K562 (cell line): ENCODE data around the gene HSPA1L. TPM values are rescaled to one million over a fixed set of nuclear protein-coding genes. Genes with fewer than 3 reads are reported as not detected.
A peak's percentile ranks its signal among the peaks of the same experiment; 100 is the strongest.

Experiments
- ATF2 ChIP-seq: sonication (generic); formaldehyde crosslinking; IDR thresholded peaks from 2 replicates; pipeline ENCODE4 v1.8.1; 2022; ENCODE audit warnings: missing genetic modification reagents
- ATF4 ChIP-seq: fragments of 450-650 bp; formaldehyde crosslinking; IDR thresholded peaks from 2 replicates; pipeline ENCODE4 v1.4.0; 2022; ENCODE audit warnings: mild to moderate bottlenecking, moderate library complexity
- BCLAF1 ChIP-seq, 2 experiments: fragments of 450-650 bp in 1 of 2; IDR thresholded peaks; 2 replicates each; pipeline ENCODE4 v1.6.1; 2011 to 2017; ENCODE audit warnings: low read depth in 2 of 2, antibody characterized with exemption in 1 of 2, borderline replicate concordance in 1 of 2, low read length in 1 of 2, mild to moderate bottlenecking in 1 of 2, mixed read lengths in 1 of 2; ENCODE audit not compliant: control insufficient read depth in 1 of 2
- CHD2 ChIP-seq: IDR thresholded peaks from 2 replicates; pipeline ENCODE4 v1.6.1; 2011; ENCODE audit warnings: low read depth, low read length
- ETS1 ChIP-seq: conservative IDR thresholded peaks from 2 replicates; pipeline ENCODE4 v1.6.1; 2011; ENCODE audit warnings: low read depth, mild to moderate bottlenecking, low read length; ENCODE audit not compliant: control insufficient read depth
- FOXK2 ChIP-seq, 2 experiments: fragments of 450-650 bp; IDR thresholded peaks in 1 of 2; conservative IDR thresholded peaks in 1 of 2; 2 replicates each; pipeline ENCODE4 v1.6.1; 2016; ENCODE audit warnings: low read depth in 2 of 2, mild to moderate bottlenecking in 1 of 2
- JUND ChIP-seq, 2 experiments: IDR thresholded peaks; 2 replicates in 1 of 2; 3 replicates in 1 of 2; pipeline ENCODE4 v1.6.1; 2011; ENCODE audit warnings: borderline replicate concordance in 2 of 2, low read depth in 2 of 2, low read length in 2 of 2, improper control_type of control experiment in 1 of 2, missing biosample characterization in 1 of 2, missing genetic modification characterization in 1 of 2, missing genetic modification reagents in 1 of 2
- KLF13 ChIP-seq: fragments of 450-650 bp; IDR thresholded peaks from 2 replicates; pipeline ENCODE4 v1.6.1; 2016; ENCODE audit warnings: missing genetic modification characterization, low read depth, mild to moderate bottlenecking, missing compliant biosample characterization, moderate library complexity, borderline replicate concordance
- LEF1 ChIP-seq: fragments of 450-650 bp; IDR thresholded peaks from 2 replicates; pipeline ENCODE4 v1.6.1; 2016; ENCODE audit warnings: mild to moderate bottlenecking
- MIER1 ChIP-seq: fragments of 450-650 bp; IDR thresholded peaks from 2 replicates; pipeline ENCODE4 v1.6.1; 2016; ENCODE audit warnings: antibody characterized with exemption, mild to moderate bottlenecking, low read depth
- NFRKB ChIP-seq: fragments of 450-650 bp; IDR thresholded peaks from 2 replicates; pipeline ENCODE4 v1.6.1; 2016; ENCODE audit warnings: low read depth
- RBBP5 ChIP-seq: fragments of 200-600 bp; sonication (generic); IDR thresholded peaks from 2 replicates; pipeline ENCODE4 v1.6.1; 2012; ENCODE audit warnings: borderline replicate concordance, mild to moderate bottlenecking, low read length, control low read depth, inconsistent platforms; ENCODE audit not compliant: insufficient read depth, poor library complexity, severe bottlenecking
- SMARCA5 ChIP-seq: fragments of 450-650 bp; IDR thresholded peaks from 2 replicates; pipeline ENCODE4 v1.6.1; 2016
- U2AF1 ChIP-seq: fragments of 200-400 bp; formaldehyde crosslinking; optimal IDR thresholded peaks from 2 replicates; pipeline ENCODE3; 2017; ENCODE audit warnings: mild to moderate bottlenecking, low read depth, low read length, moderate library complexity
- ZBTB17 ChIP-seq: fragments of 450-650 bp; formaldehyde crosslinking; IDR thresholded peaks from 2 replicates; pipeline ENCODE4 v1.4.0; 2020; ENCODE audit warnings: mild to moderate bottlenecking
- ZBTB8A ChIP-seq: fragments of 450-650 bp; IDR thresholded peaks from 2 replicates; pipeline ENCODE4 v1.6.1; 2018; ENCODE audit warnings: mild to moderate bottlenecking, moderate library complexity; ENCODE audit not compliant: partially characterized antibody
- ZNF232 ChIP-seq: sonication (generic); formaldehyde crosslinking; IDR thresholded peaks from 2 replicates; pipeline ENCODE4 v1.8.0; 2022; ENCODE audit warnings: mild to moderate bottlenecking, missing genetic modification reagents
- ZNF395 ChIP-seq: fragments of 200-800 bp; sonication (Bioruptor generic); IDR thresholded peaks from 2 replicates; pipeline ENCODE4 v1.6.1; 2017; ENCODE audit warnings: missing genetic modification characterization, missing compliant biosample characterization
- polyA plus RNA-seq, 8 experiments: library from polyadenylated mRNA; depleted of rRNA in 4 of 8; stranded (reverse) in 5 of 8; unstranded in 3 of 8; fragments of >200 nt; fragmentation: Nextera tagmentation in 2 of 8; fragmentation: Illumina TruSeq in 1 of 8; extraction: Ambion mirVana in 2 of 8; extraction: Trizol in 1 of 8; gene quantifications; 2 replicates each; pipeline versions ENCODE4 v1.2.1 to v1.2.3, GENCODE V29; 2011 to 2014; ENCODE audit warnings: inconsistent platforms in 1 of 8, missing spikeins in 1 of 8
- total RNA-seq, 7 experiments: library from RNA; depleted of rRNA in 6 of 7; stranded (reverse); fragments of >200 nt in 6 of 7; fragmentation: Illumina TruSeq in 2 of 7; extraction: Trizol in 2 of 7; gene quantifications; 2 replicates each; pipeline versions ENCODE4 v1.2.1 to v1.2.3, GENCODE V29; 2011 to 2021; ENCODE audit warnings: low replicate concordance in 1 of 7

The HSPA1L gene
- total and polyA plus RNA-seq, 9 of the 15 experiments (the other 6 are each of a cell fraction or from before 2014, with no cell fraction given), result 0.14 to 2.1 (median 1.3) TPM

- TF ChIP-seq ETS1 (peak; percentile 58; the same call in 1 of the 2 replicates), NFRKB (peak; percentile 71), FOXK2 (conservative IDR thresholded peaks at IDR 0.05 in 1 of 2, IDR thresholded peaks at IDR 0.05 in 1 of 2; ENCODE audit: low read depth in 2 of 2) (peak in 1 of 2 experiments; percentile 86; a peak in 2 of 4 replicates), SMARCA5 (0 out of 2 replicates have a peak, but pooled peaks have one; percentile 79), U2AF1 (no peak), ZNF232 (CRISPR knock-in tag) (no peak), ATF4 (CRISPR knock-in tag) (peak; percentile 75; the same call in 1 of the 2 replicates), KLF13 (tag) (peak; percentile 83; the same call in 1 of the 2 replicates), BCLAF1 (IDR thresholded peaks at IDR 0.05; ENCODE audit: borderline replicate concordance in 1 of 2, control insufficient read depth in 1 of 2, low read depth in 2 of 2, low read length in 1 of 2) (0 out of 4 replicates have a peak, but pooled peaks of 1 of the 2 experiments have one; percentile 52), MIER1 (no peak), RBBP5 (no peak), CHD2 (peak; percentile 69; the same call in 1 of the 2 replicates), LEF1 (peak; percentile 93), ZNF395 (CRISPR knock-in tag) (no peak), JUND (IDR thresholded peaks at IDR 0.05; ENCODE audit: borderline replicate concordance, low read depth, low read length) (peak; percentile 49; the same call in 1 of the 2 replicates), JUND (tag; IDR thresholded peaks at IDR 0.05; ENCODE audit: borderline replicate concordance, low read depth, low read length) (peak; percentile 35; the same call in 1 of the 3 replicates), ATF2 (no peak), ZBTB17 (CRISPR knock-in tag) (peak; percentile 55; the same call in 1 of the 2 replicates), ZBTB8A (no peak)
Observed at GRCh38 chr6:31814677-31815024, 432 bp downstream of the HSPA1L start (continued).
